Calu3 (cell line): ENCODE measurements around the gene IL1RN. TPM values are rescaled to one million over a fixed set of nuclear protein-coding genes. Genes with fewer than 3 reads are reported as not detected.

ENCODE experiments used
- BruUV-seq: library from RNA; stranded (reverse); fragments of 400-500 nt; replicated peaks from 2 replicates; lab custom pipeline; 2021; lab: Mats Ljungman, UMichigan
- CTCF ChIA-PET: fragments of 300-600 bp; sonication (Branson Sonifier 250); formaldehyde crosslinking; loops from one replicate; lab custom pipeline; 2022; ENCODE audit warnings: antibody characterized with exemption; lab: Charles Lee
- DNase-seq: peaks from one replicate; pipeline ENCODE4 v3.0.0; 2022
- H3K27ac Mint-ChIP-seq: one replicate; pipeline ENCODE4 v1.8.0; 2022; ENCODE audit warnings: mixed read lengths; ENCODE audit not compliant: unreplicated experiment
- H3K27me3 Mint-ChIP-seq: one replicate; pipeline ENCODE4 v1.8.0; 2022; ENCODE audit warnings: mixed read lengths; ENCODE audit not compliant: unreplicated experiment
- H3K36me3 Mint-ChIP-seq: one replicate; pipeline ENCODE4 v1.8.0; 2022; ENCODE audit warnings: mild to moderate bottlenecking, moderate library complexity, mixed read lengths; ENCODE audit not compliant: insufficient read depth, unreplicated experiment
- H3K4me1 Mint-ChIP-seq: one replicate; pipeline ENCODE4 v1.8.0; 2022; ENCODE audit warnings: mild to moderate bottlenecking, low read depth, mixed read lengths; ENCODE audit not compliant: unreplicated experiment
- H3K4me3 Mint-ChIP-seq: one replicate; pipeline ENCODE4 v1.8.0; 2022; ENCODE audit warnings: mild to moderate bottlenecking, low read depth, moderate library complexity, mixed read lengths; ENCODE audit not compliant: unreplicated experiment
- H3K9me3 Mint-ChIP-seq: one replicate; pipeline ENCODE4 v1.8.0; 2022; ENCODE audit warnings: low read depth, mixed read lengths; ENCODE audit not compliant: unreplicated experiment
- CTCF ChIP-seq: fragments of 200-600 bp; IDR thresholded peaks from one replicate; pipeline ENCODE4 v1.8.0; 2022; ENCODE audit warnings: antibody characterized with exemption; ENCODE audit not compliant: unreplicated experiment
- intact Hi-C: fragments of 100-400 bp; cut with micrococcal nuclease; formaldehyde crosslinking; loops from one replicate; pipeline ENCODE4 v1.10.0; 2022; ENCODE audit not compliant: unreplicated experiment
- total RNA-seq: library from RNA; stranded (reverse); gene quantifications from 2 replicates; pipeline ENCODE4 v1.2.3, GENCODE V29; 2022

The IL1RN gene
- total RNA-seq, 1 experiment from 2014 or later: 19.4 TPM

- Mint-ChIP-seq H3K36me3 (no peaks in the 10 kb centered on the region), H3K27me3 (no peaks in the 10 kb centered on the region), H3K9me3 (peaks cover 11% of the 10 kb centered on the region), H3K27ac (no peak overlapping the region), H3K4me1 (no peaks in the 10 kb centered on the region), H3K4me3 (no peak overlapping the region)
- CTCF ChIA-PET: no interaction called here
- DNase-seq: no peak
- no peak for TF ChIP-seq CTCF
- no TSS peak for BruUV-seq
- intact Hi-C loops: no loop called here
Measured at GRCh38 chr2:113098532-113098931, 28.9 kb upstream of the IL1RN start.

DNA sequence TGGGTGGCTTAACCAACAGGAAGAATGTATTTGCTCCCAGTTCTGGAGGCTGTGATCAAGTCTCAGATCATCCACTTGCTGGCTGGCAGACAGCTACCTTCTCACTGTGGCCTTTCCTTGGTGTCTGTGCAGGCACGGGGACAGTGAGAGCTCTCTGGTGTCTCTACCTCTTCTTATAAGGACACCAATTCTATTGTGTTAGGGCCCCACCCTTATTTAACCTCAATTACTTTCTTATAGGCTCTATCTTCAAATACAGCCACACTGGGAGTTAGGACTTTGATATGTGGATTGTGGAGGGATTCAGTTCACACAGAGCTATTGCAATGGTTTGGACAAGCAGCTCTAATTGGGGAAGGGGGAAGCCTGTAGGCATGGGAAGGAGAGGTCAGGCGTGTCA is 25.3 kb upstream of the IL1RN start:
- Mint-ChIP-seq H3K27ac (no peak overlapping the region), H3K36me3 (no peaks in the 10 kb centered on the region), H3K27me3 (no peaks in the 10 kb centered on the region), H3K4me1 (no peaks in the 10 kb centered on the region), H3K9me3 (peaks cover 11% of the 10 kb centered on the region), H3K4me3 (no peak overlapping the region)
- TF ChIP-seq CTCF: no peak
- no peak for DNase-seq
- CTCF ChIA-PET: no interaction called here
- intact Hi-C loops: no loop called here
- no TSS peak for BruUV-seq

DNA sequence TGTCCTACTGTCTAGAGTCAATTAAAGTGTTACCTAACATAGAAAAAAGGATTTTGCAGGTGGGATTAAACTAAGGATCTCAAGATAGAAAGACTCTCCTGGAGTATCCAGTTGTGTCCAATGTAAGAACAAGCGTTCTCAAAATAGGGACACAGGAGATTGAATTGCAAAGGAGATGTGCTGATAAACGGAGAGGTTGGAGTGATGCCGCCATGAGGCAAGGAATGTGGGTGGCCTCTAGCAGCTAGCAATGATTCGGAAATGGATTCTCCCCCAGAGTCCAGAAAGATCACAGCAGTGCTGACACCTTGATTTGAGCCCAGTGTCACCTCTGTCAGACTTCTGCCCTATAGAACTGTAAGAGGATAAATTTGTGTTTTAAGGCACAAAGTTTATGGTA is 24.1 kb upstream of the IL1RN start:
- CTCF ChIA-PET: interaction anchor here (0.7 kb wide), 1 partner anchor 23 kb away, joined by 3 read pairs; no protein-coding TSS in a partner anchor
- H3K9me3 Mint-ChIP-seq: peaks cover 7% of the 10 kb centered on the region
- no TSS peak for BruUV-seq
- H3K4me3 Mint-ChIP-seq: no peak overlapping the region
- intact Hi-C loops: no loop called here
- no peak overlapping the region for H3K27ac Mint-ChIP-seq
- TF ChIP-seq CTCF: no peak
- no peak for DNase-seq
- H3K36me3 Mint-ChIP-seq: no peaks in the 10 kb centered on the region
- H3K4me1 Mint-ChIP-seq: no peaks in the 10 kb centered on the region
- H3K27me3 Mint-ChIP-seq: no peaks in the 10 kb centered on the region

DNA sequence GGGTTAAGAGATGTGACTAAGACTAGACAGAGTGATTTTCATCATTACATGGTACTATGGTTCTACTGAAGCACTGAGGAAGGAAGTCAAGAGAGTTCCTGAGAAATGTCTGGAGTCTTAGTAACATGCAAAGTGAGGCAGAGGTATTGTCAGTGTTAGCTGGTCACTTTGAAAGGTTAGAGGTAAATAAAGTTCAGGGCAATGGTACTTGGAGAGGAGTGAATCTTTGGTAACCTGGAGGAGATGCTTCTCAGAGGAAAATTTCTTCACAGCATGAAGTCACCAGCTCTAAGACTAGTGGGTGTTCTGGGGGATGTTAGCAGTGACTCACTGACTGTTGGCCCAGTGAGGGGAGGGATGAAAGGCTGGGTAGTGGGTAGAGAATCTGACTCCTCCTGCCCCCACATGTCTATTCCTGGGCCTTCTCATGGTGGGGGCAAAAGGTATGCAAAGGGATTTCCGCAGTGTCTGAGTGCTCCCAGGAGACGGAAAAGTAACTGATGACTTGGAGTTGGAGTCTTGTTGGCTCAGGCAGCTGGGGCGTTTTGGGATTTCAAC is 23.3 kb upstream of the IL1RN start:
- no peaks in the 10 kb centered on the region for H3K36me3 Mint-ChIP-seq
- no peak overlapping the region for H3K27ac Mint-ChIP-seq
- peaks cover 7% of the 10 kb centered on the region for H3K9me3 Mint-ChIP-seq
- no peaks in the 10 kb centered on the region for H3K4me1 Mint-ChIP-seq
- no peaks in the 10 kb centered on the region for H3K27me3 Mint-ChIP-seq
- CTCF ChIA-PET: interaction anchor here (0.7 to 1.3 kb wide), 2 partner anchors 24 kb away, joined by 3 to 4 read pairs; no protein-coding TSS in a partner anchor
- DNase-seq: no peak
- TF ChIP-seq CTCF: no peak
- intact Hi-C loops: no loop called here
- H3K4me3 Mint-ChIP-seq: no peak overlapping the region
- no TSS peak for BruUV-seq
